ENCODE results near the gene PCDH15. TPM values are rescaled to one million over a fixed set of nuclear protein-coding genes. Genes with fewer than 3 reads are reported as not detected.

The PCDH15 gene
- total RNA-seq, 1 donor from 2014 or later, result 0.05 TPM

- DNase-seq (ENCODE audit: low spot score), result no peak
- no peaks in the 10 kb centered on the region for H3K36me3 Mint-ChIP-seq (ENCODE audit: low read depth, unreplicated experiment)
Measured at GRCh38 chr10:54133203-54133602, 667.8 kb downstream of the PCDH15 start.

GRCh38 chr10:54131833-54132232 is 669.2 kb downstream of the PCDH15 start:
- Mint-ChIP-seq H3K4me1 (ENCODE audit: unreplicated experiment) (no peaks in the 10 kb centered on the region), H3K27me3 (ENCODE audit: unreplicated experiment) (no peaks in the 10 kb centered on the region), H3K27ac (ENCODE audit: unreplicated experiment) (no peak overlapping the region), H3K36me3 (ENCODE audit: low read depth, unreplicated experiment) (no peaks in the 10 kb centered on the region), H3K4me3 (ENCODE audit: unreplicated experiment) (no peak overlapping the region), H3K9me3 (ENCODE audit: unreplicated experiment) (no peaks in the 10 kb centered on the region)
- no peak for DNase-seq (ENCODE audit: low spot score)
- no peak for TF ChIP-seq CTCF (IDR thresholded peaks at IDR 0.05; ENCODE audit: unreplicated experiment)

More at GRCh38 chr10:54133203-54133602, 667.8 kb downstream of the PCDH15 start:
- H3K4me1 Mint-ChIP-seq (ENCODE audit: unreplicated experiment), result no peaks in the 10 kb centered on the region
- TF ChIP-seq CTCF (IDR thresholded peaks at IDR 0.05; ENCODE audit: unreplicated experiment), result peak; percentile 53
- no peaks in the 10 kb centered on the region for H3K27me3 Mint-ChIP-seq (ENCODE audit: unreplicated experiment)
- no peak overlapping the region for H3K27ac Mint-ChIP-seq (ENCODE audit: unreplicated experiment)
- no peak overlapping the region for H3K4me3 Mint-ChIP-seq (ENCODE audit: unreplicated experiment)
- no peaks in the 10 kb centered on the region for H3K9me3 Mint-ChIP-seq (ENCODE audit: unreplicated experiment)

GRCh38 chr10:54130394-54130793 is 670.6 kb downstream of the PCDH15 start:
- no peak overlapping the region for H3K27ac Mint-ChIP-seq (ENCODE audit: unreplicated experiment)
- no peak for TF ChIP-seq CTCF (IDR thresholded peaks at IDR 0.05; ENCODE audit: unreplicated experiment)
- H3K27me3 Mint-ChIP-seq (ENCODE audit: unreplicated experiment), result no peaks in the 10 kb centered on the region
- H3K36me3 Mint-ChIP-seq (ENCODE audit: low read depth, unreplicated experiment), result no peaks in the 10 kb centered on the region
- H3K4me3 Mint-ChIP-seq (ENCODE audit: unreplicated experiment), result no peak overlapping the region
- no peaks in the 10 kb centered on the region for H3K9me3 Mint-ChIP-seq (ENCODE audit: unreplicated experiment)
- H3K4me1 Mint-ChIP-seq (ENCODE audit: unreplicated experiment), result no peaks in the 10 kb centered on the region
- no peak for DNase-seq (ENCODE audit: low spot score)

GRCh38 chr10:54125098-54125747 is 675.8 kb downstream of the PCDH15 start:
- Mint-ChIP-seq H3K4me1 (ENCODE audit: unreplicated experiment) (no peaks in the 10 kb centered on the region), H3K9me3 (ENCODE audit: unreplicated experiment) (no peaks in the 10 kb centered on the region), H3K4me3 (ENCODE audit: unreplicated experiment) (no peak overlapping the region), H3K27me3 (ENCODE audit: unreplicated experiment) (no peaks in the 10 kb centered on the region), H3K36me3 (ENCODE audit: low read depth, unreplicated experiment) (no peaks in the 10 kb centered on the region), H3K27ac (ENCODE audit: unreplicated experiment) (no peak overlapping the region)
- no peak for TF ChIP-seq CTCF (IDR thresholded peaks at IDR 0.05; ENCODE audit: unreplicated experiment)
- DNase-seq (ENCODE audit: low spot score), result no peak

GRCh38 chr10:54124209-54124885 is 676.7 kb downstream of the PCDH15 start:
- Mint-ChIP-seq H3K4me3 (ENCODE audit: unreplicated experiment) (no peak overlapping the region), H3K9me3 (ENCODE audit: unreplicated experiment) (no peaks in the 10 kb centered on the region), H3K27ac (ENCODE audit: unreplicated experiment) (no peak overlapping the region)

More at GRCh38 chr10:54124209-54124885, 676.7 kb downstream of the PCDH15 start:
- DNase-seq (ENCODE audit: low spot score), result no peak
- no peak for TF ChIP-seq CTCF (IDR thresholded peaks at IDR 0.05; ENCODE audit: unreplicated experiment)
- Mint-ChIP-seq H3K36me3 (ENCODE audit: low read depth, unreplicated experiment) (no peaks in the 10 kb centered on the region), H3K4me1 (ENCODE audit: unreplicated experiment) (no peaks in the 10 kb centered on the region), H3K27me3 (ENCODE audit: unreplicated experiment) (no peaks in the 10 kb centered on the region)
